DLD1 (cell line): ENCODE results near the gene FAM120C.

Experiments used
- in situ Hi-C: cut with HindIII; loops from 2 replicates; pipeline ENCODE4 v1.10.0; 2017; ENCODE audit warnings: low sequenced_read_pairs

Gene FAM120C

GRCh38 chrX:54043056-54043455, 140.0 kb downstream of the FAM120C start:
- in situ Hi-C loops = no loop called here

GRCh38 chrX:54042609-54043021, 140.4 kb downstream of the FAM120C start:
- in situ Hi-C loops = no loop called here

- in situ Hi-C loops = no loop called here
Observed at GRCh38 chrX:54030329-54030728, 152.7 kb downstream of the FAM120C start.

- in situ Hi-C loops = no loop called here
Observed at GRCh38 chrX:54029529-54030143, 153.4 kb downstream of the FAM120C start.

- in situ Hi-C loops = no loop called here
Observed at GRCh38 chrX:54024350-54024749, 158.7 kb downstream of the FAM120C start.
